GM21529 (cell line): ENCODE results near the gene OR2A1.
"Not testable (repeated sequence)": the region's sequence is repeated elsewhere in the genome, so short reads cannot be mapped to it uniquely, and the experiment has no call there.

Experiments used
- ATAC-seq: cut with Tn5 transposase; IDR thresholded peaks from one replicate; pipeline ENCODE4 v1.9.1; 2021; ENCODE audit not compliant: unreplicated experiment

OR2A1 gene, protein sequence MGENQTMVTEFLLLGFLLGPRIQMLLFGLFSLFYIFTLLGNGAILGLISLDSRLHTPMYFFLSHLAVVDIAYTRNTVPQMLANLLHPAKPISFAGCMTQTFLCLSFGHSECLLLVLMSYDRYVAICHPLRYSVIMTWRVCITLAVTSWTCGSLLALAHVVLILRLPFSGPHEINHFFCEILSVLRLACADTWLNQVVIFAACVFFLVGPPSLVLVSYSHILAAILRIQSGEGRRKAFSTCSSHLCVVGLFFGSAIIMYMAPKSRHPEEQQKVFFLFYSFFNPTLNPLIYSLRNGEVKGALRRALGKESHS

DNA sequence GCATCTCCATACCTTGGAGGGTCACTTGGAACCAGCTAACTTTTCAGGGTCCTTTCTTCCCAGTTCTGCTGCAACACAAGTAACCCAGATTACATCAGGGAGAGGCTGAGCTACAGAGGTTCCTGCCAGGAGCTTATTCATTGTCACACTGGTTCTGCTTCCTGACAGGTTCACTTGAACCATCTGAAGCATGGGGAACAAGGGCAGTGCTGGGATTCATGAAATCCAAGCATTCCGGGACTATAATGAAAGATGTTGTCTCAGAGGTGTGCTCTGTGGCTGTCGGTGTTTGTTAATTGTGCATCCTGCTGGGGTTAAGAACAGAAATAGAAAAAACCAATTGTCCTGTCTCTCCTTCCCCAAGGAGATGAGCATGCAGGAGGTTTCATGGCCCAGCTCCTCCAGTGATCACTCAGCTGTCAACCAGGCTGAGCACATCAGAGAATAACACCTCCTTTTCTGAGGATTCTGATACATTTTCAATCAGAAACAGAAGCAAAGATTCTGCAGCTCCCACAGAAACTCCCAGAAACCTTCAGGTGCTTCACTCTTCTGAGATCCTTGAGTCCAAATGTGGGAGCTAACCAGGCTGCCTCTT is at the start of gene OR2A1:
TSS of gene OR2A1 (plus strand) at position 548 of the 598 bp plus-strand sequence. CDS start 5,706 bp downstream, outside the sequence.
- ATAC-seq: not testable (repeated sequence)

DNA sequence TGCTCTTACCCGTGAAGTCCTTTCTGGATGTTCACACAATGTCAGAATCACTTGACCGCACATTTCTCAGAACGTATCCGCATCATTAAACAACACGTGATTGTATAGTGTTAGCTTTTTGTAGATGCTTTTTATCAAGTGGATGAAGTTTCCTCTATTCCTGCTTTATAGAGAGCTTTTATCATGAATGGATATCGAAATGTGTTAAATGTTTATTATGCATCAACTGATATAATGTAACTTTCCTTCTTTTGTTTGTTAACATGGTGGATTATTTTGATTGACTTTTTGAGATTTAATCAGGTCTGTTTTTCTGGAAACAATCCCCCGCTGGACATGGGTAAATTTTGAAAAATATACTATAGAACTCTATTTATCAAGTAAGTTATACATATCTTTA is 47.5 kb upstream of the OR2A1 start, which contains the start of gene OR2A7:
TSS of gene OR2A7 (minus strand) at position 101 of the 400 bp plus-strand sequence. CDS start 5,164 bp downstream, outside the sequence.
- not testable (repeated sequence) for ATAC-seq

DNA sequence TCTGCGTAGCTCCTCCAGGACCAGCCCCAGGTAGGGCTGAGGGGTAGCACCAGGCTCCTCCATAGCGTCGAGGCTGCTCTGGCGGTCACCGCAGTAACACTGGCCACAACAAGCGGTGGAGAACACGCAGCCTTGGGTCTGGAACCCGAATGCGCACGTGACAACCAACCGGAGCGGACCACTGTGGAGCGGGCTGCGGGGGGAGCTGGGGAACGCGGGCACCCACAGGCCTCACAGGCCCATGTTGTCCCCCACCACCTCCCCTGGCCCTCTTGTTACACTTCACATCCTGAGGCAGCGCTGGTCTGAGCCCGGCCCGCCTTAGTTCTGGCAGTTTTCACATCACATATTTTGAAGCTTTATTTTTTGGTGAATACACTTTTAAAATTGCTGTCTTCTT is 43.0 kb upstream of the OR2A1 start, which contains the start of gene CTAGE8:
TSS of gene CTAGE8 (minus strand) at position 101 of the 400 bp plus-strand sequence. CDS start at position 63, 38 bp downstream.
- ATAC-seq: not testable (repeated sequence)

DNA sequence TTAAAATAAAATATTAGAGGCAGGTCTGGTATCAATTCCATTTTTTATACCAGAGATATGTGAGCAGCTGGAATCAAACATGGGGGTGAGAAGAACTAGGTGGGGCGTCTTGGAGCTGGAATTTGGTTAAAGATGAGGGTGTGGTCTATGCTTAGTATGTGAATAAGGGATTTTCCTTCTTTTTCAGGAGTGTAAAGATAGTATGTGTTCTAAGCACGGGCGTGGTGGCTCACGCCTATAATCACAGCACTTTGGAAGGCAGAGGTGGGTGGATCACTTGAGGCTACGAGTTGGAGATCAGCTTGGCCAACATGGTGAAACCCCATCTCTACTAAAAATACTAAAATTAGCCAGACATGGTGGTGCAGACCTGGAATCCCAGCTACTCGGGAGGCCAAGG is 36.9 kb upstream of the OR2A1 start:
- not testable (repeated sequence) for ATAC-seq

DNA sequence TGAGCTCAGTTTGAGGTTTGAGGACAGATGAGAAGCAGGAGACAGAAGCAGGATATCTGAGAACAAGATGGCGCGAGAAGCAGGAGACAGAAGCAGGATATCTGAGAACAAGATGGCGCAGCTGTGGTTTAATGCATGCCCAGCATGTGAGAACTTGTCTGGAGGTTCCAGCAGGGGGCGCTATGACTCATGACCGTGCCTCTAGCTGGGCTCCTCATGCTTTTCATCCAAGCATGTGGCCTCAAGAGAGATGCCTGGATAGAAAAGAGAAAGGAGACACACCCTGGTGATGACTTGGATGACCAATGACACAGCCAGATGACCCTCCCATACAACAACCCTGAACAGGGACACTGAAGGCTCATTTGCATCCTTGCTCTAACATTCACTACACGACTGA is 32.2 kb upstream of the OR2A1 start:
- ATAC-seq: peak; percentile 49

DNA sequence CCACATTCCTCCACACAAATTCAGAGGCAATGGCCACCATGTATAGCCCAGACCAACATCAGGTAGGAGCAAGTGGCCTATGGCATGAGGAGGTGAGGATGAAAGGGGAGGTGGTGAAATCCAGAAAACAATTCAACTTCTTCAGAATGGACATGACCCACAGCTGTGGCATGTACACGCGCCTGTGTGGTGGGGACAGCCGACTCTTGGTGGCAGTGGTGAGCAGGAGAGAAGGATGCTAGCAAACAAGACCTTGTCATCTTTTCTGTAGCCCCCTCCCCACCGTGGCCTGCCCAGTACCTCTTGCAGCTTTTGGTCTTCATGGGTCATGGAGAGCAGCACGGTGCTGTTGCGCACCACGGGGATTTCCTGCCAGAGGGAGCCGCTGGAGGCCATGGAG is 30.2 kb upstream of the OR2A1 start:
- not testable (repeated sequence) for ATAC-seq

DNA sequence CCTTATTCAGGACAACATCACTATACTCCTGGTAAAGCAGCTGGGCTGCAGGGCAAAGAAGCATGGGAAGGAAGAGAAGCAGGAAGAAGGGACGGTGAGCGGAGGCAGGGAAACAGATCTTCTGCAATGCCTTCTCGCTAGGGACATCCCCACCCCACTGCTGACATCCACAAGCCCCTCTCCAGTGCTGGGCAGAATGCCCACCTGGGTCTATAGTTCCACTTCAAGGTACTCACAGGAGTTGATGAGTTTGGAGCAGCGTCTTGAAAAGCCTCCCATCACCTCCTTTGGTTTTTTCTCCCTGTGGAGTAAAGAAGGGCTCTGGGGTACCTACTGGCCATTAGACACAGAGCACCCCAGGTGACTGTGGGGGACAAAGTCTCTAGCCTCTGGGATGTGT is 29.7 kb upstream of the OR2A1 start:
- not testable (repeated sequence) for ATAC-seq

DNA sequence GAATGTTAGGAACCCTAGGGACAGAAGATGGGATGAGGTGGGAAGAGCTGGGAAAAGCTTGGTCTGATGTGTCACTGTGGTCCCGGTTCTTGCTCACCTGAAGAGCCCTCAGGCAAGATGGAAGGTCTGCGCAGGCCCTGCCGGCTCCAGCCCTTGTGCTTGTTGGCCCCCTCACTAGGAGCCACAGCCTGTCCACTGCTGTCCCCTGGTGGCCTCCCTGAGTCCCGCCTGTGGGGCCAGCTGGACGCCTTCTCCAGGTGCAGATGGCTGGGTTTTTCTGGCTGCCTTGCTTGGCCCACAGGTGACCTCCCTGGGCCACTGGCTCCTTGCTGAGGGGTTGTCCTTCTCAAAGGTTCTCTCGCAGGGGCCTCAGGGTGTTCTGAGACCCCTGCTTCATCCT is 28.5 kb upstream of the OR2A1 start:
- not testable (repeated sequence) for ATAC-seq

DNA sequence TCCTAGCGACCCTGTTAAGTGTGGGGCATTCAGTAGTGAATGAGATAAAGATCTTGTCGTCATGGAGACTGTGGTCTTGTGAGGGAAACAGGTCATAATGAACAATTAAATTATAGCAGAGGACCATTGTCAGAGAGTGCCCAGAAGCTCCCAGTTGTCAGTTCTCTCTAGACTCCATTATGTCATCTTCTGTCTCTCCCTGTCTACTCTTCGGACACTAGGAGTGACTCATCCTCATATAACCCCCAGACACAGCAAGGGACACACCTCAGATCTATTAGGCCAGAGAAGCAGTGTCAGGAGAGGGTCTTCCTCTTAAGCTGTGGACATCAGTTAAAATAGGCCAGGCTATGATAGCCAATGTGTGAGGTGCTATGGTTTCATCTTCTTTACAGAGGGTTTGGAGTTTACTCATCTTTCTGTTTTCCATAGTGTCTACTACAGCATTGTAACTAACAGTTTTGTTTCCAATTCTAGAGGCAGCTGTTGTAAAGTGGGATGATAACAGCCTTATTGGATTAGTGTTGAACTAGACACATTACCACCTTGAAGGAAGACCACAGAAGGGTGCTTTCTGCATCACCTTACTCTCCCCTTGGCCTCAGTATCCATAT is 24.9 kb upstream of the OR2A1 start:
- ATAC-seq: not testable (repeated sequence)

DNA sequence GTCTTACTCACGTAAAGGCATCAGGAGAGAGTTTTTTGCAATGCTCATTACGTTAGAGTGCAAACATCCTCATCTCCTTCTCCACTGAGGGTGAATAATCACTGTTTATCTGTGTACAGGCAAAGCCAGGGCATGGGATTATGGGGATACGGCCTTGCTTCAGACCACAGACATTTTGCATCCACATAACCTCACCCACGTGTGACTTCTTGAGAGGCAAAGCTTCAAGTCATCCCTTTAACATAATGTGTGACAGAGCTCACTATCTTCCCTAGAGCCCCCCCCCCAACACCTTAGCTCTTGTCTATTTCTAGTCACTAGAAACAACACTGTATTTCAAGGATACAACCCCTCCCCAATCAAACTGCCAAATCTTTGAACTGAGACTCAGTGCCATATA is 20.6 kb upstream of the OR2A1 start:
- ATAC-seq: not testable (repeated sequence)

DNA sequence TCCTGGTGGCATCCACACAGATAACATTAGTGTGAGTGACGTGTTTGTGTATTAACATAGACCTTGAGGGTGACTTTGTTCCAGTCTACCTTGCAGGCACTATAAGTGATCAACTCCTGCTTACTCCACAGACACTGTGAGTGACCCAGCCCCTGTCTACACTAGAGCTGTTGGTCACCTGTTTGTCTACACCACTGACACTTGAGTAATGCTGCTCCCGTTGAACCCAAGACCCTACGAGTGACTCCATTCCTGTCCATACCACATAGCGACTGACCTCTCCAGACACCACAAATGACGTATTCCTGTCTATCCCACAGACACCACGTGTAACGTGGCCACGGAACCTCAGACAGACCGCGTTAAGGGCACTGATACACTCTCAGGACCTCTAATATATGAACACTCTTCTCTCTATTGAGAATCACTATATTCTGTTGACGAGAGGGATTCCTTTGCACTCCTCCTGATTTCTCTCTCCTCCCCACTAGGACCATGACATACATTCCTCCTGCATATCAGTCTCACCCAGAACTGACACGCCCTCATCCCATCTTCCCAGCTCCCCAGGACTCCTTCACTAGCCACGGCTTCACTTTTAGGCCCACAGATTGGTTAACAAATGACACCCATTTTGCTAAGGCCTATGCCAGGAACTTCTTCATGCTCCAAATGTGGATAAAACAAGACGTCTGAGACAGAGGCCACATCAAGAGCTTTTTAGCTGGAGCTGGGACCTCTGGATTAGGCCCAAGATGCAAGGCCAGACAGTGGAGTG is 19.6 kb upstream of the OR2A1 start:
- ATAC-seq: not testable (repeated sequence)

DNA sequence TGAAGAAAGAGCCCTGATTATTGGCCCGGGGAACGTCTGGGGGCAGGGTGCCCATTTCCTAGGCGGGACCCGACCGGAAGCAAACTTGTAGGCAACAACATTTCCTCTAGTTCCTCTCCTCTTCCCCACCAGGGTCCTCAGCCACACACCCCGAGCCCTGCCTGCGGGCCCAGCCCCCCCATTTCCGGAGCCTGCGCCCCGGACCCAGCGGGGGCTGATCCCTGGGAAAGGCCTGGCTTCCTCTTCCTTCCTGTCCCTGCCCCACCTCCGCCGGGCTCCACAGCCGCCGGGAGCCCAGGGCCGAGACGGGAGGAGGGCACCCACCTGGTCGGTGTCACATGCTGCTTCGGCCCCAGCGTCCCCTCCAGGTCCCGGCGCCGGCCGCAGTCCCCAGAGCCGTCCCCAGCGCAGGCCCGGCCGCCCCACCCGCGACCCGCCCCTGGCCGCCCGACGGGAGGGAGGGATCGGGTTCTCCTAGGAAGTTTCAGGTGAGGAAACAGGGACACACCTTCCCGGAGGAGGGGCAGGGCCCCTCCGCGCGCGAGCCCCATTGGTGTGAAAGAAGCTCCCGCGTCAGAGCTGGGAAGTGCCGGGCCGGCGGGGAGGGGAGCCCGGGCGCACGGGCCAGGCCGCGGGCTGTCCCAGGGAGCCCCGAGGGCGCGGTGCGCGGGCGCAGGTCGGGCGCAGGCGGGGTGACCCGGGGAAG is 18.3 kb upstream of the OR2A1 start:
- peak; percentile 75 for ATAC-seq

DNA sequence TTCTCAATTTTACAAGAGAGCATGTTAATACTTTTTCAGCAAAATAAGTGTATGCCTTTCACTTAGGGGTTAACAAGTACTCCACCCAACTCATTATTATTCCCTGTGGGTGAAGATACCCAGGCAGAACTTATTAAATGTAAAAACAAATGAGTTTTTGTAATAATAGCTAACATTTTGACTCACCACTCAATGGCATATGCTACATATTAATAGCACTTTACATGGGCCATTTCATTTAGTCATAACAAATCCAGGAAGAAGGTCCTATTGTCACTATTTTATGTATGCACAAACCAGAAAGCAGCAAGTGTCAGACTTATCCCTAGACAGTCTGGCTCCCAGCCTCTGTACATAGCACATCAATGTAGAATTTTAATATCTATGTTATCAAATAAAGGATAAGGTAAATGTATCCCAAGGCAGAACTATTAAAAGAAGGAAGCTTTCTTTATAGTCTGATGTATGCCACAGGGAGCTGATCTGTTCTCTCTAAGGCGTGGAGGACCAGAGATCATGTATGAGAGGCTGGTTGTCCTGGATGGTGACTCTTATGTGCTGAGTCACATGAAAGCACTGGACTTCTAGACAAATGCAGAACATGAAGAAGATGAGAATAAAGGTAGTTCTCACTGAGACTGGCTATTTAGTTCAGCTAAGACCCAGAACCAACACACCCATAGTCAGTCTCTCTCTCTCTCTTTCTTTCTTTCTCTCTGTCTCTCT is 9.5 kb upstream of the OR2A1 start:
- ATAC-seq: not testable (repeated sequence)

DNA sequence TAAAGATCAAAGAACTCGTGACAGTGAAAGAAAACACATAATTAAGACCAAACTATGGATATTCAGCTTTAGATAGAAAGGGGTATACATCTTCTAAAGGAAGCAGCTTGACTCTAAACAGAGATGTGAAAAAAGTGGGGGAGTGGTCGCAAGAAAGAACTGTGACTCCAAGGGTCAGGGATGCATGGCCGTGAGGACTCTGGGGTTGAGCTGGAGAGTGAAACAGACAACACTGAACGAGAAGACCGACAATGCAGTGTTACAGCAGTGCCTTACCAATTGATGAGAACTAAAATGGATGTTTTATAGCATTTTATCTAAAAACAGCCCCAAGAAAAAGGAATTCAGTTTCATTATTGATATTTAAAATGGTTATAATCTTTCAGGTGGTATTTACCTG is 8.6 kb upstream of the OR2A1 start:
- ATAC-seq: not testable (repeated sequence)

DNA sequence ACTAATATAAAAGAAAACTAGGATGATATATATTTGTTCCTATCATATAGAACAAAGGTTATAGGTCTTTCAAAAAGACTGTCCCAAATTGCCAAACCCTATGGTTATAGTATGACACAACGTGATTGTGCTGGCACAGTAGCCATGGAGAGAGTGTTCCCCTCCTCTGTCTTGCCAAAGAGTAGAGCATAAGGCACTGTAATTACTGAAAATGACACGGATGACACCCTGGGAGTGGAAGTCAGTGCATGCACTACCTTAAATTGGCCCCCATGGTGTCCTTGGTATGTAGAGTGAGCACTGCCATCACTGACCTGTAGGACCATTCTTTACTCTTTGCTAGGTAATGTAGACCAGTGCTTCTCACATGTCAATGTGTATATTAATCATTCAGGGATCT is 7.1 kb upstream of the OR2A1 start:
- not testable (repeated sequence) for ATAC-seq

DNA sequence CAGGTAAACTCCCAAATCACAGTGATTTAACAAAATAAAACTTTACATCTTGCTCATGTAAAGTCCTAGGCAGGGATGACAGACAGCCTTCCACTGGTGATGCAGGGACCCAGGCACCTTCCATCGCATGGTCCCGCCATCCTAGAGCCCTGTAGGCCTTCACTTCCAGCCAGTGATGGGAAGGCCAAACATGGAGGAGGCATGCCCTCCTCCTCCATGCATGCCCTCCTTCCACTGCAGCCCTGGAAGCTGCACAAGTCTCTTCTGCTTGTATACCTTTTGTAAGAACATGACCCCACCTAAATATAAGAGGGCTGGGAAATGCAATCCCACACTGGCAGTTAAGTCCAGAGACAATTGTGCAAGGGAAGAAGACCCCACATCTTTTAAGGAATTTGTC is 2.5 kb upstream of the OR2A1 start:
- not testable (repeated sequence) for ATAC-seq

DNA sequence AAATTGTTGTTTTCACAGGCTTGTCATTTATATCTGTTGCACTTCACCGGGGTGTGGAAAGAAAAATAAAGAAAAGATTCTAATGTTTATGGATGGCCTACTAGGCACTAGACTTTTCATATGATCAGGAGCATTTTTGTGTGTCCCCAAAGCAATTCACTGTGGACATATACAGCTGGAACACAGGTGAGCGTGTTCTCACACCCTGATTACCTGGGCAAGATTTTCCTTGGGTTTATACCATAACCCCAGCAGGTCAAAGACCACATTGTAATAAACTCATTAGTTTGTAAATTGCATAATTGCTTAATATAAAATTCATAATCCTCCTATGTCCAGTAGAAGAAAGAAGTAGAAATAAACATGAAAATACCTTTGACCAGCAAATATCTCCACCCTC is 1.0 kb upstream of the OR2A1 start:
- not testable (repeated sequence) for ATAC-seq

DNA sequence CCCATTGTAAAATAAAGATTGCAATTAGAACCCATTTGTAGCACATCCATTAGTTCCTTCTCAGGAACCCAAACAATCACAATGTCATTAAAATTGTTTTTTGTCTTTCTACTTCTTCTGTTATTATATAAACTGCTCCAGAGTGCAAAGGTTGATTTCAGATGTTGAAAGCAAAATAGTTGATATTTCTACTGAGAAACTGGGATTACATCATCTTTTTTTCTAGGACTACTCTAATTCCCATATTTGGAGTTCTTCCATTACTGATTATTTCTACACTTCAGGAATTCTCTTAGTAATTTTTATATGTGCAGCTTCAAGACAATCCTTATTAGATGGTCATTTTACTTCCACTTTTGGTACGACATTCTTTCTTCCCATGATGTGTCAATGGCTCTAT is 5.3 kb downstream of the OR2A1 start:
- not testable (repeated sequence) for ATAC-seq

DNA sequence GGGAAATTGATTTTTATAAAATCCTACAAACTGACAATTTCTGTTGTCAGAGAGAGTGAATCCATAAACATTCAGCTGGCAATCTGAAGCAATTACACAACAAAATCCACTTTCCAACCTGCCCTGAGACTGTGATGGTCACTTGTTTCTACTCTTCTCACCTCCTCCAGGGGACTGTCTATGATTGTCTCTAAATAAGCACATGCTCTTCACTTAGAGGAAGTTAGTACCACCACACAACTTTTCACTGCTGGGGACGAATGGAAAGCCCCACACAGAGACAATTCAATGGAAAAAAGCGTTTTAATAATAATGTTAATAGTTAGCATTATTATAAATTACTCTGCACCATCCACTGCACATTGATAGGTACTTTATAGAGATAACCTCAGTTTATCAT is 7.3 kb downstream of the OR2A1 start:
- ATAC-seq: not testable (repeated sequence)
